BE2C (cell line): Measurements from ENCODE around the gene OR9A2.

Experiments
- DNase-seq: peaks from one replicate; pipeline ENCODE4 v3.0.0-alpha.2; 2020
- H3K27me3 ChIP-seq: fragments of 250-450 bp; sonication (Bioruptor Pico); 2 replicates; pipeline ENCODE4 v1.5.1; 2020; ENCODE audit warnings: mild to moderate bottlenecking
- H3K36me3 ChIP-seq: fragments of 250-450 bp; sonication (Bioruptor Pico); 2 replicates; pipeline ENCODE4 v1.5.1; 2020; ENCODE audit warnings: mild to moderate bottlenecking
- H3K4me1 ChIP-seq: fragments of 250-450 bp; sonication (Bioruptor Pico); 2 replicates; pipeline ENCODE4 v1.5.1; 2020
- H3K4me3 ChIP-seq: 2 replicates; pipeline ENCODE4 v1.5.1; 2011; ENCODE audit warnings: low read depth, low read length
- H3K9me3 ChIP-seq: fragments of 250-450 bp; sonication (Bioruptor Pico); 2 replicates; pipeline ENCODE4 v1.5.1; 2020
- CTCF ChIP-seq: IDR thresholded peaks from 2 replicates; pipeline ENCODE4 v1.5.1; 2012; ENCODE audit warnings: mild to moderate bottlenecking, low read depth, low read length

The OR9A2 gene

GRCh38 chr7:143063741-143064140 is 36.8 kb upstream of the OR9A2 start:
- no peak for TF ChIP-seq CTCF
- no peaks in the 10 kb centered on the region for H3K9me3 ChIP-seq
- H3K27me3 ChIP-seq = no peaks in the 10 kb centered on the region
- no peaks in the 10 kb centered on the region for H3K36me3 ChIP-seq
- no peak for DNase-seq
- no peak overlapping the region for H3K4me3 ChIP-seq
- H3K4me1 ChIP-seq = no peaks in the 10 kb centered on the region

GRCh38 chr7:143055754-143056153 is 28.8 kb upstream of the OR9A2 start:
- DNase-seq = no peak
- Histone ChIP-seq H3K9me3 (no peaks in the 10 kb centered on the region), H3K36me3 (no peaks in the 10 kb centered on the region), H3K4me3 (no peak overlapping the region), H3K27me3 (no peaks in the 10 kb centered on the region), H3K4me1 (no peaks in the 10 kb centered on the region)
- no peak for TF ChIP-seq CTCF

- H3K9me3 ChIP-seq = no peaks in the 10 kb centered on the region
- no peaks in the 10 kb centered on the region for H3K36me3 ChIP-seq
- no peak overlapping the region for H3K4me3 ChIP-seq
- no peak for DNase-seq
- H3K27me3 ChIP-seq = no peaks in the 10 kb centered on the region
- no peak for TF ChIP-seq CTCF
- no peaks in the 10 kb centered on the region for H3K4me1 ChIP-seq
Observed at GRCh38 chr7:143054621-143055020, 27.7 kb upstream of the OR9A2 start.

GRCh38 chr7:143052041-143052440 is 25.1 kb upstream of the OR9A2 start, which contains the start of gene OR6V1:
TSS of gene OR6V1 (plus strand) at chr7:143052341. CDS start at chr7:143052341, 0 bp downstream.
- H3K36me3 ChIP-seq = no peaks in the 10 kb centered on the region
- no peak for DNase-seq
- no peaks in the 10 kb centered on the region for H3K27me3 ChIP-seq
- no peak within 1 kb of the TSS for H3K4me3 ChIP-seq
- H3K4me1 ChIP-seq = no peaks in the 10 kb centered on the region
- TF ChIP-seq CTCF = no peak
- no peaks in the 10 kb centered on the region for H3K9me3 ChIP-seq

GRCh38 chr7:143050931-143051330 is 24.0 kb upstream of the OR9A2 start:
- no peak for DNase-seq
- no peaks in the 10 kb centered on the region for H3K4me1 ChIP-seq

GRCh38 chr7:143049362-143049761 is 22.4 kb upstream of the OR9A2 start:
- H3K36me3 ChIP-seq = no peaks in the 10 kb centered on the region
- no peaks in the 10 kb centered on the region for H3K9me3 ChIP-seq
- no peaks in the 10 kb centered on the region for H3K27me3 ChIP-seq
- no peak for TF ChIP-seq CTCF
- H3K4me3 ChIP-seq = no peak overlapping the region
- no peaks in the 10 kb centered on the region for H3K4me1 ChIP-seq
- no peak for DNase-seq

More at GRCh38 chr7:143050931-143051330, 24.0 kb upstream of the OR9A2 start:
- Histone ChIP-seq H3K9me3 (no peaks in the 10 kb centered on the region), H3K36me3 (no peaks in the 10 kb centered on the region), H3K27me3 (no peaks in the 10 kb centered on the region), H3K4me3 (no peak overlapping the region)
- TF ChIP-seq CTCF = no peak
